BLaER1 (cell line): ENCODE results near the gene ASIC3.
"Not testable (repeated sequence)": the region's sequence is repeated elsewhere in the genome, so short reads cannot be mapped to it uniquely, and the experiment has no call there.

Experiments used
- H3K27ac ChIP-seq: shearing (Covaris generic); formaldehyde crosslinking; 2 replicates; pipeline ENCODE4 v1.8.1; 2022
- H3K27me3 ChIP-seq: shearing (Covaris generic); formaldehyde crosslinking; 2 replicates; pipeline ENCODE4 v1.8.1; 2022
- H3K36me3 ChIP-seq: shearing (Covaris generic); formaldehyde crosslinking; 2 replicates; pipeline ENCODE4 v1.8.1; 2022
- H3K4me1 ChIP-seq: shearing (Covaris generic); formaldehyde crosslinking; 2 replicates; pipeline ENCODE4 v1.8.1; 2022
- H3K4me2 ChIP-seq: shearing (Covaris generic); formaldehyde crosslinking; 2 replicates; pipeline ENCODE4 v1.8.1; 2022
- H3K4me3 ChIP-seq: shearing (Covaris generic); formaldehyde crosslinking; 2 replicates; pipeline ENCODE4 v1.8.1; 2022
- H3K9ac ChIP-seq: shearing (Covaris generic); formaldehyde crosslinking; 2 replicates; pipeline ENCODE4 v1.8.1; 2022
- H3K9me3 ChIP-seq: shearing (Covaris generic); formaldehyde crosslinking; 2 replicates; pipeline ENCODE4 v1.8.1; 2022
- H4K20me1 ChIP-seq: shearing (Covaris generic); formaldehyde crosslinking; 2 replicates; pipeline ENCODE4 v1.8.1; 2022
- Cebpa-rat ChIP-seq: shearing (Covaris generic); IDR thresholded peaks from 2 replicates; pipeline ENCODE4 v1.8.1; 2022

Gene ASIC3

DNA sequence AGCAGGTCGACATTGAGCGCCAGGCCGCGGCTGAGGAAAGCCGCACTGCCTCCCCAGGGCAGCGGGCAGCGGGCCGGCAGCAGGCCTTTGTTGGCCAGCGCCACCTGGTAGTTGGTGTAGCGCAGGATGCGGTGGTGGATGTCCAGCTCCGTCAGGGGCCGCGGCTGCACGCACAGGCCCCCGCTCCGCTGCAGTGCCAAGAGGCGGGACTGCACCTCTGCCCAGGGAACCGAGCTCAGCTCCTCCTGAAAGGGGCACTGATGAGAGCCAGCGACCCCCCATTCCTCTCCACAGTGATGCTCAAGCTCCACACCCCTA, 29.2 kb upstream of the ASIC3 start:
- H3K4me1 ChIP-seq = peaks cover 76% of the 10 kb centered on the region
- H3K36me3 ChIP-seq = peaks cover 4% of the 10 kb centered on the region; the same call in 1 of the 2 replicates
- peak overlapping the region; percentile 57 for H3K27ac ChIP-seq
- H3K9ac ChIP-seq = peak overlapping the region; percentile 73; the same call in 1 of the 2 replicates
- H3K4me2 ChIP-seq = peak overlapping the region; percentile 100
- peak overlapping the region; percentile 68 for H3K4me3 ChIP-seq
- peaks cover 14% of the 10 kb centered on the region for H3K27me3 ChIP-seq
- TF ChIP-seq Cebpa-rat = no peak
- no peaks in the 10 kb centered on the region for H4K20me1 ChIP-seq
- no peaks in the 10 kb centered on the region for H3K9me3 ChIP-seq

DNA sequence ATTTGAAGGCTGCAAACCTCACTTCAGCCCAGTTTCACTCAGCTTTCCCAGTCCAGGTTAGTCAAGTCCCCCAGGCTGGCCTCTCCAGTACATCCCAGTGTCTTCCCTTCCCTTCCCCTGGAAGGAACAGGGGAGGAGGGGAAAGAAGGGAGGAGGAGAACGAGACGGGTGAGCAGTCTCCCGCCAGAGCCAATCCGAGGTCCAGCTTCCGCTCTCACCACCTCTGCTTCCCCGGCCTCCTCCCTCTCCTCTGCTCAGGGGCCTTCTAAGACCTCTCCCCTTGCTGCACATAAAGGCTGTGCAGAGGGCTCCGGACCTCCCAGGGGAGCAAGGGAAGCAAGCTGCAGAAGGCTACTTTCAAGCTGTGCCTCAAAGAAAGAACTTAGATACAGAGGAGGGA, 28.1 kb upstream of the ASIC3 start:
- H3K36me3 ChIP-seq = no peaks in the 10 kb centered on the region
- H3K9ac ChIP-seq = no peak overlapping the region
- peaks cover 14% of the 10 kb centered on the region for H3K27me3 ChIP-seq
- TF ChIP-seq Cebpa-rat = no peak
- no peak overlapping the region for H3K4me3 ChIP-seq
- peak overlapping the region; percentile 100 for H3K4me2 ChIP-seq
- no peaks in the 10 kb centered on the region for H3K9me3 ChIP-seq
- H3K27ac ChIP-seq = no peak overlapping the region
- peaks cover 64% of the 10 kb centered on the region for H3K4me1 ChIP-seq
- no peaks in the 10 kb centered on the region for H4K20me1 ChIP-seq

DNA sequence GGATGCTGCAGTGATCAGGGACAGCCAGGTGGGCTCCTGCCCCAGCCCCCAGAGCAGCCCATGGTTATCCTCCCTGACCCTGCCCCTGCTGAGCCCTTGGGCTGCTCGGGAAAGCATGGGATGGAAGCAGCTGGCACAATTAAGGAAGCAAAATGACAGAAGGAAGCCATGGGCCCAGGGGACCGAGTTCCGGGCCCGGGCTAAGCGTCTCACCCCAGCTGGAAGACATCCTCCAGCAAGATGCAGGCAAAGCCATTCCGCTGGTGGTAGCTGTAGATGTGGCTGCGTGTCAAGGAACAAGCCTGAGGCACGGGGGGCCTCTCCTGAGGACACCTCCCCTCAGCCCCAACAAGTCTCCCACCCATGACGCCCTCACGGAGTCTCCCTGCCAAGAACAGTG, 25.1 kb upstream of the ASIC3 start:
- peaks cover 18% of the 10 kb centered on the region for H3K27me3 ChIP-seq
- no peaks in the 10 kb centered on the region for H4K20me1 ChIP-seq
- H3K36me3 ChIP-seq = no peaks in the 10 kb centered on the region
- no peak for TF ChIP-seq Cebpa-rat
- H3K4me3 ChIP-seq = no peak overlapping the region
- H3K4me1 ChIP-seq = peaks cover 47% of the 10 kb centered on the region
- no peak overlapping the region for H3K27ac ChIP-seq
- peak overlapping the region; percentile 72 for H3K4me2 ChIP-seq
- H3K9ac ChIP-seq = peak overlapping the region; percentile 13; the same call in 1 of the 2 replicates
- H3K9me3 ChIP-seq = no peaks in the 10 kb centered on the region

DNA sequence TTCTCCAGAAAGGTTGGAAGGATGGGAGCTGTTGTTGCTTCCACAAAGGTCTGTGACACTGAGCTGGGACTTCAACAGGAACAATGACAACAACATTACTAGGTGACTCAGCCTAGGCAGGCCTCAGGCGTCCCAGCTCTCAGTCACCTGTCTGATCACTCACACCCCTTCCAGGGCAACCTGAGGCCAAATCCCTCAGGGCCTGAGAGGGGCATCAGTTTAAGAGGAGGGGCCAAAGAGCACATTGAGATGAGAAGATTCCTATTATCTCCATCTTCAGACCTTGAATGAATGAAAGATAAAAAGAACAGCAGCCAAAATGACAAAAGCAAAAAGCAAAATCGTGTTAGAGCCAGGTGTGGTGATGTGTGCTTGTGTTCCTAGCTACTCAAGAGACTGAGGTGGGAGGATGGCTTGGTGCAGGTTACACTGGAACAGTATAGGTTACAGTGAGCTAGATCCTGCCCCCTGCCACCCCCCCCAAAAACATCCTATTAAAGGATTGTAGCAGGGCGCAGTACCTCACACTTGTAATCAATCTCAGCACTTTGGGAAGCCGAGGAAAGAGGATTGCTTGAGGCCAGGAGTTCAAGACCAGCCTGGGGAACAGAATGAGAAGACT, 23.8 kb upstream of the ASIC3 start, which contains the start of gene ATG9B:
TSS of gene ATG9B (minus strand) at position 60 of the 622 bp plus-strand sequence. CDS start 71 bp downstream, outside the sequence.
- peaks cover 41% of the 10 kb centered on the region for H3K4me1 ChIP-seq
- H3K27ac ChIP-seq = no peak within 1 kb of the TSS
- TF ChIP-seq Cebpa-rat = no peak
- no peaks in the 10 kb centered on the region for H4K20me1 ChIP-seq
- H3K4me2 ChIP-seq = peak within 1 kb of the TSS; percentile 72
- no peak within 1 kb of the TSS for H3K4me3 ChIP-seq
- H3K9ac ChIP-seq = peak within 1 kb of the TSS; percentile 13; the same call in 1 of the 2 replicates
- H3K36me3 ChIP-seq = no peaks in the 10 kb centered on the region
- peaks cover 5% of the 10 kb centered on the region for H3K27me3 ChIP-seq
- no peaks in the 10 kb centered on the region for H3K9me3 ChIP-seq

DNA sequence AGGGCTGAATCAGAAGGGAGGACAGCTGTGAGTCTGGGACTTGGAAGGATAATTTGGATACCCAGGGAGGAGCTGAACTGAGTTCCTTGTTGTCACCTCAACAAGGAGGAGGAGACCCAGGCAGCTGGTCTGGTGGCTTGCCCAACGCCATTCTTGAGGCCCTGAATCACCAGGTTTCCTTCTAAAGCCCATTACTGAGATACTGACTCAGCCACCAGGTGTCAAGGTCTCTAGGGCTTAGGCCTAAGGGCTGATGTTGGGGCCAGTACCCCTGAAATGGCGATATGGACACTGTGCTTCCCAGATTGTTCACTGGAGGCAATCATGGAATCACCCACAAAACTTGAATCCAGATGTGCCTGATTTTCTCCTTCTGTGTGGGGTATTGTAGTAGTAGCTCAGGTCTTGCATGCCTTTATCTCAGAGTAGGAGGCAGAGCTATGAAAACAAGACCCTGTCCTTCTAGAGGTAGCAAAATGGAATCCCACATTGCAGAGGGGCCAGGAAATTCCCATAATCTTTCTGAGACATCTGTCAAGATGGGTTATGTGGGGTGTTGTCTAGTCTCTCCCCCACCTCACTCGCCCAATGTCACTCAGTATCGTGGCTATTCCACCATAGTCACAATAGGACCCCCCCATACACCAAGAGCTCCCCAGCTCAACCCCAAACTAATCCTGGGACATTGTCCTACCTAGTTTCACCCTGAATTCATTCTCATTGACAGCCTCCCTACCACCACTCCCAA, 22.2 kb upstream of the ASIC3 start:
- no peak for TF ChIP-seq Cebpa-rat
- Histone ChIP-seq H3K4me3 (no peak overlapping the region), H3K27ac (no peak overlapping the region), H3K4me1 (peaks cover 33% of the 10 kb centered on the region), H3K36me3 (0 out of 2 replicates have a peak, but pooled peaks cover under 1% of the 10 kb centered on the region), H3K4me2 (no peak overlapping the region), H3K9ac (no peak overlapping the region), H3K9me3 (no peaks in the 10 kb centered on the region), H4K20me1 (no peaks in the 10 kb centered on the region), H3K27me3 (peaks cover 3% of the 10 kb centered on the region; the same call in 1 of the 2 replicates)

DNA sequence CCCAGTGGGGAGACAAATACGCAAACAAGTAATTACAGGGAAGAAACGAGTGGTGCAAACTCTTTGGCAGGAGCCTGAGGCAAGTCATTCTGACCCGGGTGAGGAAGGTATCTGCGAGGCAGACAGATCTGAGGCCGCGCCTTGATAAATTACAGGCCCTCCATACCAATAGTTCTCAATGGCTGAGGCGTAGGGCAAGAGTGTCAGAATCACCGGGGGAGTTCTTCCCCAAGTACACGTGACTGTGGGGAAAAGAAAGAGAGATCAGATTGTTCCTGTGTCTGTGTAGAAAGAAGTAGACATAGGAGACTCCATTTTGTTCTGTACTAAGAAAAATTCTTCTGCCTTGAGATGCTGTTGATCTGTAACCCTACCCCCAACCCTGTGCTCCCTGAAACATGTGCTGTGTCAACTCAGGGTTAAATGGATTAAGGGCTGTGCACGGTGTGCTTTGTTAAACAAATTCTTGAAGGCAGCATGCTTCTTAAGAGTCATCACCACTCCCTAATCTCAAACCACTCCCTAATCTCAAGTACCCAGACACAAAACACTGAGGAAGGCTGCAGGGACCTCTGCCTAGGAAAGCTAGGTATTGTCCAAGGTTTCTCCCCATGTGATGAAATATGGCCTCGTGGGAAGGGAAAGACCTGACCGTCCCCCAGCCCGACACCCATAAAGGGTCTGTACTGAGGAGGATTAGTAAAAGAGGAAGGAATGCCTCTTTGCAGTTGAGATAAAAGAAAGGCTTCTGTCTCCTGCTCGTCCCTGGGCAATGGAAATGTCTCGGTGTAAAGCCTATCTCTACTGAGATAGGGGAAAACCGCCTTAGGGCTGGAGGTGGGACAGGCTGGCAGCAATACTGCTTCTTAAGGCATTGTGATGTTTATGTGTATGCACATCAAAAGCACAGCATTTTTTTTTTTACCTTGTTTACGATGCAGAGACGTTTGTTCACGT, 21.3 kb upstream of the ASIC3 start:
- H4K20me1 ChIP-seq, H3K9me3 ChIP-seq, H3K9ac ChIP-seq, H3K27ac ChIP-seq, H3K4me3 ChIP-seq, H3K27me3 ChIP-seq: not testable (repeated sequence)
- Histone ChIP-seq H3K36me3 (0 out of 2 replicates have a peak, but pooled peaks cover 10% of the 10 kb centered on the region), H3K4me1 (peaks cover 33% of the 10 kb centered on the region), H3K4me2 (peak overlapping the region; percentile 93)

DNA sequence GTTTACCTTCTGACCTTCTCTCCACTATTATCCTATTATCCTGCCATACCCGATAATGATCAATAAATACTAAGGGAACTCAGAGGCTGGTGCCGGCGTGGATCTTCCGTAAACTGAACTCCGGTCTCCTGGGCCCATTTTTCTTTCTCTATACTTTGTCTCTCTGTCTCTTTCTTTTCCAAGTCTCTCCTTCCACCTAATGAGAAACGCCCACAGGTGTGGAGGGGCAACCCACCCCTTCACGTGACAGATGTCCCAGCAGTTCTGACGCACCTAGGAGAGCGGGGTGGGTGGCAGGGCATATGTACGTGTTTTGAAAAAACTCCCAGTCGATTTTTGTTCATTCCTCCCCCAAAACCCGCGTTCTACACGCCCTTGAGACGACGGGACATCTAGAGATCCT, 20.6 kb upstream of the ASIC3 start:
- not testable (repeated sequence) for H3K27ac ChIP-seq

DNA sequence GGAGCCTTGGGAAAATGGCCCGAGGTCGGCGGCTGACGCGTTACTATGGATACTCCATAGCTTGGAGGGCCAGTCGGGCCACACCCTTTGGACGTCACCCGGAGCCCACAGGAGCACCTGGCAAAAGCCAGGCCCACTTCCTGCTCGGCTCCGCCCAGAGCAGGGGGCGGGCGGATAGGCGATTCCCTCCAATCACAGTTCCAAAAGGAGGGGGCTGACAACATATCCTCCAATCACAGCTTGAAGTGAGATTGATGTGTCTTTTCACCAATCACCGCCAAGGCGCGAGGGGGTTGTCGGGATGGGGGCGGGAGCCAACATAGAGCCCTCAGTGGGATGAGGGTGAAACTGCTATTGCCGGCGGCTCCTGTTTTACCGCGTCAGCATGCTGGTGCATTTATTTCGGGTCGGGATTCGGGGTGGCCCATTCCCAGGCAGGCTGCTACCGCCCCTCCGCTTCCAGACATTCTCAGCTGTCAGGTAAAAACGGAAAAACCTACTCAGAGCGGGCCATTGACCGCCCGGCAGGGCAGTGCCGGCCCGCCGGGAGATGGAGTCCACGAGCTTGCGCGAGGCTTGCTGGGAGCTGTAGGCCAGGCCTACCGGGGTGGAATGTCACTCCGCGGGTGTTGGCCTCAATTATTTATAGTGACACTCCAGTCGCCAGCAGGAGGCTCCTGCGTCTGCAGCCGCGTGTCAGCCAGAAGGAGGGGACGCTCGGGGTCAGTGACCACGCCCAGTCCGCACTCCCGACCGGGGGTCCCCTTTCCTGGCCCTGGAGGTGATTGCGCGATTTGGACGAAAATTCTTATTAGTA, 20.0 kb upstream of the ASIC3 start, which contains the start of gene ABCB8:
TSS of gene ABCB8 (plus strand) at position 320 of the 817 bp plus-strand sequence. CDS start at position 386, 66 bp downstream.
- Histone ChIP-seq H4K20me1 (no peaks in the 10 kb centered on the region), H3K4me1 (peaks cover 27% of the 10 kb centered on the region), H3K4me3 (peak within 1 kb of the TSS; percentile 69), H3K27ac (peak within 1 kb of the TSS; percentile 50), H3K36me3 (peaks cover 12% of the 10 kb centered on the region; the same call in 1 of the 2 replicates), H3K9me3 (no peaks in the 10 kb centered on the region), H3K27me3 (peaks cover 3% of the 10 kb centered on the region; the same call in 1 of the 2 replicates), H3K4me2 (peak within 1 kb of the TSS; percentile 93), H3K9ac (peak within 1 kb of the TSS; percentile 60)
- no peak for TF ChIP-seq Cebpa-rat

More for the DNA sequence above, 20.6 kb upstream of the ASIC3 start:
- H3K4me3 ChIP-seq = peak overlapping the region; percentile 69
- H3K9me3 ChIP-seq, H4K20me1 ChIP-seq, H3K27me3 ChIP-seq: not testable (repeated sequence)
- H3K36me3 ChIP-seq = peaks cover 12% of the 10 kb centered on the region; the same call in 1 of the 2 replicates
- H3K9ac ChIP-seq = peak overlapping the region; percentile 18; the same call in 1 of the 2 replicates
- H3K4me2 ChIP-seq = peak overlapping the region; percentile 93
- H3K4me1 ChIP-seq = peaks cover 33% of the 10 kb centered on the region
